SK-N-MC (cell line): ENCODE measurements around the gene RNF223.
"Not testable (repeated sequence)": the region's sequence is repeated elsewhere in the genome, so short reads cannot be mapped to it uniquely, and the experiment has no call there.

Experiments
- EZH2 ChIP-seq: fragments of 200-600 bp; sonication (generic); IDR thresholded peaks from one replicate; pipeline ENCODE4 v1.6.1; 2017; ENCODE audit warnings: antibody characterized with exemption
- FOXP2 ChIP-seq: optimal IDR thresholded peaks from 2 replicates; pipeline ENCODE3; 2011; ENCODE audit warnings: mild to moderate bottlenecking, moderate library complexity; ENCODE audit not compliant: insufficient read depth; ENCODE audit errors: extremely low read length, control extremely low read depth
- POLR2AphosphoS5 ChIP-seq: IDR thresholded peaks from 2 replicates; pipeline ENCODE4 v1.6.1; 2012; ENCODE audit warnings: mild to moderate bottlenecking, low read depth, low read length, borderline replicate concordance

- not testable (repeated sequence) for TF ChIP-seq POLR2AphosphoS5, EZH2, FOXP2
Measured at GRCh38 chr1:1030867-1031658, 43.0 kb downstream of the RNF223 start.
